H1 (cell line): ENCODE data around the gene GLRX5. TPM values are rescaled to one million over a fixed set of nuclear protein-coding genes. Genes with fewer than 3 reads are reported as not detected.

Experiments used
- CTCF ChIA-PET: fragments of 300-600 bp; sonication (Branson Sonifier 250); formaldehyde crosslinking; loops from one replicate; lab custom pipeline; 2021; ENCODE audit not compliant: partially characterized antibody; lab: Charles Lee
- POLR2A ChIA-PET: fragments of 300-600 bp; sonication (Branson Sonifier 250); formaldehyde crosslinking; loops from one replicate; lab custom pipeline; 2021; ENCODE audit warnings: inconsistent platforms; ENCODE audit not compliant: partially characterized antibody; lab: Charles Lee
- DNase-seq, 2 experiments: peaks; one replicate each; pipeline versions ENCODE4 v3.0.0 to v3.0.0-alpha.2; 2010 to 2022; ENCODE audit warnings: low spot score in 2 of 2, low read depth in 1 of 2, mixed read lengths in 1 of 2
- FAIRE-seq: peaks from 2 replicates; lab custom pipeline; 2011; peaks lifted over from hg19 to GRCh38; lab: Jason Lieb, UNC
- H2AFZ ChIP-seq: 2 replicates; pipeline ENCODE4 v1.8.1; 2012; ENCODE audit warnings: low read length, inconsistent platforms
- H2AK5ac ChIP-seq: 2 replicates; pipeline ENCODE4 v1.6.1; 2013; ENCODE audit warnings: low read depth, low read length
- H2BK120ac ChIP-seq: replicated peaks from 2 replicates; pipeline ENCODE3; 2013; ENCODE audit warnings: low read depth, low read length, inconsistent platforms
- H2BK12ac ChIP-seq: 2 replicates; pipeline ENCODE4 v1.6.1; 2013; ENCODE audit warnings: low read depth, low read length
- H2BK15ac ChIP-seq: 2 replicates; pipeline ENCODE4 v1.6.1; 2013; ENCODE audit warnings: low read length
- H2BK20ac ChIP-seq: 2 replicates; pipeline ENCODE4 v1.6.1; 2013; ENCODE audit warnings: low read length
- H2BK5ac ChIP-seq: 2 replicates; pipeline ENCODE4 v1.6.1; 2013; ENCODE audit warnings: low read depth, low read length
- H3K14ac ChIP-seq: 2 replicates; pipeline ENCODE4 v1.6.1; 2013; ENCODE audit warnings: inconsistent platforms; ENCODE audit not compliant: insufficient read length
- H3K18ac ChIP-seq: 2 replicates; pipeline ENCODE4 v1.6.1; 2013; ENCODE audit warnings: low read length; ENCODE audit errors: extremely low read depth
- H3K23ac ChIP-seq: 2 replicates; pipeline ENCODE4 v1.6.1; 2013; ENCODE audit warnings: inconsistent platforms; ENCODE audit not compliant: insufficient read length
- H3K23me2 ChIP-seq: 2 replicates; pipeline ENCODE4 v1.6.1; 2013; ENCODE audit warnings: low read depth, low read length
- H3K27ac ChIP-seq: 2 replicates; pipeline ENCODE4 v1.6.1; 2011; ENCODE audit warnings: low read depth, low read length, inconsistent platforms
- H3K27me3 ChIP-seq, 4 experiments: replicated peaks in 1 of 4; 1 replicate in 1 of 4; 2 replicates in 3 of 4; pipeline versions ENCODE4 v1.6.1 to v1.8.1; 2011 to 2013; ENCODE audit warnings: low read length in 3 of 4, mild to moderate bottlenecking in 3 of 4, inconsistent platforms in 2 of 4, mixed read lengths in 2 of 4, moderate library complexity in 1 of 4; ENCODE audit not compliant: control insufficient read depth in 3 of 4, insufficient read depth in 3 of 4; ENCODE audit errors: extremely low read depth in 1 of 4
- H3K36me3 ChIP-seq, 4 experiments: 2 replicates each; pipeline versions ENCODE4 v1.6.1 to v1.8.1; 2011 to 2013; ENCODE audit warnings: mild to moderate bottlenecking in 4 of 4, low read length in 3 of 4, moderate library complexity in 2 of 4, control low read depth in 1 of 4, inconsistent platforms in 1 of 4; ENCODE audit not compliant: insufficient read depth in 4 of 4, control insufficient read depth in 2 of 4
- H3K4ac ChIP-seq: replicated peaks from 2 replicates; pipeline ENCODE3; 2013; ENCODE audit warnings: low read length, low read depth, mixed read lengths, inconsistent platforms; ENCODE audit not compliant: insufficient read length
- H3K4me1 ChIP-seq, 4 experiments: replicated peaks in 1 of 4; 1 replicate in 1 of 4; 2 replicates in 3 of 4; pipeline versions ENCODE4 v1.6.1 to v1.8.1; 2011 to 2013; ENCODE audit warnings: low read length in 3 of 4, inconsistent platforms in 2 of 4, mixed read lengths in 1 of 4; ENCODE audit not compliant: insufficient read depth in 4 of 4, control insufficient read depth in 3 of 4
- H3K4me2 ChIP-seq, 2 experiments: 2 replicates each; pipeline versions ENCODE4 v1.6.1 to v1.8.1; 2011 to 2013; ENCODE audit warnings: low read depth in 2 of 2, low read length in 2 of 2, control low read depth in 1 of 2, inconsistent platforms in 1 of 2, mild to moderate bottlenecking in 1 of 2; ENCODE audit not compliant: insufficient read depth in 1 of 2
- H3K4me3 ChIP-seq, 4 experiments: fragments of 200-600, 300-600 bp in 1 of 4; sonication (generic), shearing (Covaris generic), sonication (Bioruptor Twin) in 1 of 4; 2 replicates each; pipeline versions ENCODE4 v1.5.1 to v1.8.1; 2011 to 2016; ENCODE audit warnings: low read length in 4 of 4, low read depth in 3 of 4, control low read depth in 2 of 4, inconsistent platforms in 2 of 4, mild to moderate bottlenecking in 2 of 4, mixed read lengths in 1 of 4, moderate library complexity in 1 of 4; ENCODE audit not compliant: insufficient read depth in 2 of 4; ENCODE audit errors: extremely low read depth in 1 of 4
- H3K56ac ChIP-seq: replicated peaks from 2 replicates; pipeline ENCODE3; 2013; ENCODE audit warnings: low read depth, mild to moderate bottlenecking, mixed read lengths, low read length, inconsistent platforms; ENCODE audit not compliant: insufficient read length
- H3K79me1 ChIP-seq: 2 replicates; pipeline ENCODE4 v1.6.1; 2013; ENCODE audit warnings: low read depth, low read length, control low read depth
- H3K79me2 ChIP-seq, 2 experiments: 2 replicates each; pipeline versions ENCODE4 v1.6.1 to v1.8.1; 2012 to 2013; ENCODE audit warnings: low read length in 2 of 2, mild to moderate bottlenecking in 2 of 2, inconsistent platforms in 1 of 2; ENCODE audit not compliant: insufficient read depth in 2 of 2, control insufficient read depth in 1 of 2
- H3K9ac ChIP-seq, 4 experiments: replicated peaks in 1 of 4; 1 replicate in 1 of 4; 2 replicates in 3 of 4; pipeline versions ENCODE4 v1.6.1 to v1.8.1; 2011 to 2013; ENCODE audit warnings: low read depth in 3 of 4, low read length in 3 of 4, control low read depth in 2 of 4, mild to moderate bottlenecking in 2 of 4, moderate library complexity in 2 of 4, inconsistent platforms in 1 of 4; ENCODE audit errors: extremely low read depth in 1 of 4
- H3K9me3 ChIP-seq, 2 experiments: 2 replicates each; pipeline versions ENCODE4 v1.6.1 to v1.8.1; 2012 to 2013; ENCODE audit warnings: mild to moderate bottlenecking in 2 of 2, moderate library complexity in 2 of 2, control low read depth in 1 of 2, inconsistent platforms in 1 of 2, low read depth in 1 of 2, low read length in 1 of 2, mixed read lengths in 1 of 2; ENCODE audit not compliant: insufficient read depth in 2 of 2
- H4K20me1 ChIP-seq, 2 experiments: replicated peaks in 1 of 2; 2 replicates each; pipeline versions ENCODE3 to v1.8.1; 2011 to 2013; ENCODE audit warnings: inconsistent platforms in 2 of 2, low read length in 2 of 2, mild to moderate bottlenecking in 1 of 2; ENCODE audit not compliant: insufficient read depth in 2 of 2, control insufficient read depth in 1 of 2
- H4K5ac ChIP-seq: 2 replicates; pipeline ENCODE4 v1.6.1; 2013; ENCODE audit warnings: low read length, low read depth, mixed read lengths, inconsistent platforms; ENCODE audit not compliant: insufficient read length
- H4K8ac ChIP-seq: 2 replicates; pipeline ENCODE4 v1.8.0; 2013; ENCODE audit warnings: mild to moderate bottlenecking, moderate library complexity, low read length, inconsistent platforms; ENCODE audit not compliant: insufficient read depth; ENCODE audit errors: extremely low read depth
- H4K91ac ChIP-seq: replicated peaks from 2 replicates; pipeline ENCODE3; 2013; ENCODE audit warnings: low read length, mixed read lengths, inconsistent platforms; ENCODE audit not compliant: insufficient read length
- CEBPB ChIP-seq: IDR thresholded peaks from 2 replicates; pipeline ENCODE4 v1.6.1; 2012; ENCODE audit warnings: low read depth, low read length
- CHD1 ChIP-seq: IDR thresholded peaks from 2 replicates; pipeline ENCODE4 v1.6.1; 2012; ENCODE audit warnings: low read depth, low read length, improper control_type of control experiment
- GABPA ChIP-seq: IDR thresholded peaks from 2 replicates; pipeline ENCODE4 v1.6.1; 2011; ENCODE audit warnings: mild to moderate bottlenecking, low read length, moderate library complexity, borderline replicate concordance; ENCODE audit not compliant: insufficient read depth
- GTF2F1 ChIP-seq: IDR thresholded peaks from 2 replicates; pipeline ENCODE4 v1.6.1; 2012; ENCODE audit warnings: low read depth, low read length, improper control_type of control experiment, borderline replicate concordance
- HDAC6 ChIP-seq: IDR thresholded peaks from one replicate; pipeline ENCODE4 v1.7.1; 2012; ENCODE audit warnings: low read depth, mild to moderate bottlenecking, inconsistent platforms, low read length, moderate library complexity
- KDM1A ChIP-seq: fragments of 200-600, 300-600 bp; sonication (generic); IDR thresholded peaks from 2 replicates; pipeline ENCODE4 v1.7.1; 2016; ENCODE audit warnings: mild to moderate bottlenecking, low read length, borderline replicate concordance
- KDM4A ChIP-seq: IDR thresholded peaks from one replicate; pipeline ENCODE4 v1.7.1; 2012; ENCODE audit warnings: low read depth, mild to moderate bottlenecking, moderate library complexity, low read length, inconsistent platforms; ENCODE audit not compliant: severe bottlenecking
- MAX ChIP-seq: IDR thresholded peaks from 2 replicates; pipeline ENCODE4 v1.6.1; 2012; ENCODE audit warnings: inconsistent platforms
- NANOG ChIP-seq: IDR thresholded peaks from 2 replicates; pipeline ENCODE4 v1.6.1; 2011; ENCODE audit warnings: low read length, low read depth, mild to moderate bottlenecking, inconsistent platforms; ENCODE audit not compliant: insufficient read depth, poor library complexity, severe bottlenecking
- NRF1 ChIP-seq: IDR thresholded peaks from 2 replicates; pipeline ENCODE4 v1.6.1; 2011; ENCODE audit warnings: mild to moderate bottlenecking, low read depth, low read length, improper control_type of control experiment
- POLR2AphosphoS5 ChIP-seq: IDR thresholded peaks from 2 replicates; pipeline ENCODE4 v1.6.1; 2011; ENCODE audit warnings: low read depth, low read length
- SP2 ChIP-seq: IDR thresholded peaks from 2 replicates; pipeline ENCODE4 v1.6.1; 2012; ENCODE audit warnings: mild to moderate bottlenecking, low read length, inconsistent platforms
- USF2 ChIP-seq: IDR thresholded peaks from 2 replicates; pipeline ENCODE4 v1.6.1; 2011; ENCODE audit warnings: low read length, improper control_type of control experiment
- YY1 ChIP-seq: IDR thresholded peaks from 2 replicates; pipeline ENCODE4 v1.6.1; 2011; ENCODE audit warnings: low read depth, mild to moderate bottlenecking, low read length
- WGBS, 2 experiments: shearing (Covaris generic) in 1 of 2; methylation state at CpG; one replicate each; pipeline versions ENCODE4 v1.1.6 to v1.1.7; 2013 to 2015; ENCODE audit warnings: low lambda C conversion rate in 2 of 2, mixed read lengths in 2 of 2, inconsistent platforms in 1 of 2, low coverage in 1 of 2, missing lambda C conversion rate in 1 of 2; ENCODE audit not compliant: insufficient replicate concordance in 2 of 2, insufficient coverage in 1 of 2, insufficient read length in 1 of 2; ENCODE audit errors: extremely low coverage in 1 of 2, missing lambda C conversion rate in 1 of 2; 5-methylcytosine and 5-hydroxymethylcytosine counted together
- polyA plus RNA-seq, 7 experiments: library from polyadenylated mRNA; depleted of rRNA in 3 of 7; stranded (reverse) in 5 of 7; unstranded in 2 of 7; fragments of >200 nt in 5 of 7; fragments of 200-250 nt in 2 of 7; gene quantifications; 1 replicate in 5 of 7; 2 replicates in 1 of 7; 4 replicates in 1 of 7; pipeline versions ENCODE4 v1.2.1 to v1.2.3, GENCODE V29; 2011 to 2013; ENCODE audit warnings: missing spikeins in 2 of 7, mixed read lengths in 2 of 7
- total RNA-seq: library from RNA; stranded (reverse); fragmentation: NEBNext Ultra II Directional; extraction: Animal tissue kit (Norgen Biotek cat#: 25700); gene quantifications from 2 replicates; pipeline ENCODE4 v1.2.1, GENCODE V29; 2021

GLRX5 gene
- total and polyA plus RNA-seq, 2 of the 8 experiments (the other 6 are each of a cell fraction or from before 2014, with no cell fraction given), result 70.1 to 88.8 TPM

GRCh38 chr14:95507701-95508103, 27.1 kb upstream of the GLRX5 start:
- WGBS, 2 experiments, result 81% methylated on average over 3 of the region's 3 CpGs; no CpG with 5 or more reads in 1 of the 2 experiments
- no peak overlapping the region for H4K8ac ChIP-seq
- no peak overlapping the region for H3K4me3 ChIP-seq
- no peak overlapping the region for H3K27ac ChIP-seq
- POLR2A ChIA-PET, result no interaction called here
- H2BK12ac ChIP-seq, result no peak overlapping the region
- CTCF ChIA-PET, result interaction anchor here (0.9 to 3.8 kb wide), 6 partner anchors 12 to 65 kb away, joined by 3 to 17 read pairs (median 8); no protein-coding TSS in a partner anchor
- no peak overlapping the region; a peak in 1 of 7 replicates for H3K9ac ChIP-seq
- H2BK5ac ChIP-seq, result no peak overlapping the region
- no peaks in the 10 kb centered on the region; a peak in 1 of 7 replicates for H3K27me3 ChIP-seq
- H3K36me3 ChIP-seq, result no peaks in the 10 kb centered on the region
- no peaks in the 10 kb centered on the region for H3K4me1 ChIP-seq
- no peaks in the 10 kb centered on the region for H3K23me2 ChIP-seq
- H2AK5ac ChIP-seq, result no peak overlapping the region
- no peak overlapping the region for H3K23ac ChIP-seq
- H3K4ac ChIP-seq, result no peak overlapping the region
- H3K4me2 ChIP-seq, result no peak overlapping the region
- H2BK15ac ChIP-seq, result no peak overlapping the region
- H4K20me1 ChIP-seq, result no peaks in the 10 kb centered on the region
- no peak overlapping the region for H4K91ac ChIP-seq
- FAIRE-seq, result no peak
- no peaks in the 10 kb centered on the region for H3K9me3 ChIP-seq
- H2BK120ac ChIP-seq, result no peak overlapping the region
- H3K18ac ChIP-seq, result no peak overlapping the region
- no peak overlapping the region for H2BK20ac ChIP-seq
- H3K79me2 ChIP-seq, result no peaks in the 10 kb centered on the region
- no peaks in the 10 kb centered on the region for H3K79me1 ChIP-seq
- H3K56ac ChIP-seq, result no peak overlapping the region
- no peak overlapping the region for H2AFZ ChIP-seq
- no peak overlapping the region for H3K14ac ChIP-seq
- no peak for DNase-seq
- H4K5ac ChIP-seq, result no peak overlapping the region
- no peak for TF ChIP-seq NRF1
- TF ChIP-seq CEBPB, result no peak
- TF ChIP-seq KDM1A, result no peak
- TF ChIP-seq GTF2F1, result no peak
- TF ChIP-seq CHD1, result no peak
- TF ChIP-seq NANOG, result no peak
- no peak for TF ChIP-seq HDAC6
- no peak for TF ChIP-seq YY1
- no peak for TF ChIP-seq KDM4A
- TF ChIP-seq SP2, result no peak
- TF ChIP-seq USF2, result no peak
- TF ChIP-seq MAX, result no peak
- no peak for TF ChIP-seq GABPA
- no peak for TF ChIP-seq POLR2AphosphoS5
